DMS79 treated with DMSO at 0.1 percent for 48 hours (cell line): Measurements from ENCODE around the gene FARP2.

Experiments
- DNase-seq: peaks from one replicate; lab custom pipeline; 2025; lab: John Stamatoyannopoulos, UW

Gene FARP2

GRCh38 chr2:241456546-241456945, 100.5 kb downstream of the FARP2 start:
- no peak for DNase-seq

DNA sequence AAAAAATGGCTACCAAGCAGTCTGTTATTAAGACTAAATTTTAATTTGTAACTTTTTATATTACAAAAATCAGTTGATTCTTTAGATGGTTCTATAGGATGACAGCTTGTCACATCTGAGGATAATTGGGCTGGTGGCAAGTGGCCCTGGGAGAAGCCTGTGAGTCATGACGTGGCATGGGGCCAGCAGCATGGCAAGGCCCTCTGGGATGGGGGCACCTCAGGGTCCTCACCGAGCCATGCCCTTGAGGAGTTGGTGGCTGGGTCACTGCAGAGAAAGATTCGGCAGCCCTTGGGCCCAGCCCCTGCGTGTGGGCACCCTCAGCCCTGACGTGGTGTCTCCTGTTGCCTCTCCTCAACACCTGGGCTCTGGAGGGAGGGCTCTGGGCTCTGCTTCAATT, 102.6 kb downstream of the FARP2 start:
- DNase-seq, result no peak

DNA sequence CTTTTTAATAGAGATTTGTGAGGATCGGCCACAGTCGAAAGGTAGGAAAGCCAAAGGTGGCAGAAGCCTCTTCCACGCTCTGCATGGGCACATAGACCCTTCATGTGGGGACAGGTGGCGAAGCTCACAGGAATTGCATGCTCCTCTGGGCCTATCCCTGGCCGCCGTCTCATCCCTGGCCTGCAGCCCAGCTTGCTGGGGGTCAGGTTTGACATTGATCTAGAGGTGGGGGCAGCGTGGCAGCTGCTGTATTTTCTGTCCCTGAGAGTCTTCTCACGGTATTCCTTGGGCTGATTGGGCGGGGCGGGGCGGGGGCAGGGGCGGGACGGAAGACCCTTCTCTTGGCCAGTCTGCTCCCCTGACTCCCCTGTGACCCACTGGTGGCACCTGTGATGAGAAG, 103.4 kb downstream of the FARP2 start:
- no peak for DNase-seq

DNA sequence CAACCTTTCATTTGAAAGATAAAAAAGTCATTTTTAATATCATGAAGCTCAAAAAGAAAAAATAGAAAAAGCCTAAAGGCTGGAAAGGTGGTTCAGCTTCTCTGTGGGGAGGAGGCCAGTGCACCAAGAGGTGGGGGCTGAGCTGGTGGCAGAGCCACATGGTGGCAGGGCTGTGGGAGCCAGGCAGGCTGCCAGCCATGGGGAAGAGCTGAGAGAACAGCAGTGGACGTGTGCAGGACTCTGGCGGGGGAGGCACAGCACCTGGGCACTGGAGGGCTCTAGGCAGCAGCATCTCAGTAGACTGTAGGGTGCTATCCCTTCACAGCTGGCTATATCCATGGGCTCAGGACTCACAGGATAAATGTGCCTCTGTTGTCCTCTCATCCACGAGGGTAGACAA, 104.5 kb downstream of the FARP2 start:
- DNase-seq, result no peak

- DNase-seq, result no peak
These were observed 105.9 kb downstream of the FARP2 start for GRCh38 chr2:241461693-241462677.

GRCh38 chr2:241463276-241464135, 107.4 kb downstream of the FARP2 start:
- no peak for DNase-seq

DNA sequence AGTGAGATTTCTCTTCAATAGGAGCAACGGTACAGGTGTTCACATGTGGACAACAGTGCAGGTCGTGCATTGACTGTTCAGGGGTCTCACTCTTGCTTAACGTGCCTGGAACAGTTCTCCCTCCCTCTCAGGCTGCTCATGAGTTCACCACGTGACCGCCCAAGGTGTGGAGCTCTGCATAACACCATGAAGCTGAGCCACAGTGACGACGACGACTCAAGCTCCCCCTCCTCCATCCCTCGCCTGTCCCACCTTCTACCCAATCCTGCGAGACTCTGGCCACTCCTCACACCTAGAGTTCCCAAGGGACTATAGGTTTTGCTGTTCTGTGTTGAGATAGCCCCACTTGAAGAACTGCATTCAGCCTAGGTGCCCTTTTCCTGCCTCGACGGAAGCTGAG, 109.5 kb downstream of the FARP2 start:
- no peak for DNase-seq

GRCh38 chr2:241466230-241466629, 110.1 kb downstream of the FARP2 start:
- DNase-seq, result no peak

DNA sequence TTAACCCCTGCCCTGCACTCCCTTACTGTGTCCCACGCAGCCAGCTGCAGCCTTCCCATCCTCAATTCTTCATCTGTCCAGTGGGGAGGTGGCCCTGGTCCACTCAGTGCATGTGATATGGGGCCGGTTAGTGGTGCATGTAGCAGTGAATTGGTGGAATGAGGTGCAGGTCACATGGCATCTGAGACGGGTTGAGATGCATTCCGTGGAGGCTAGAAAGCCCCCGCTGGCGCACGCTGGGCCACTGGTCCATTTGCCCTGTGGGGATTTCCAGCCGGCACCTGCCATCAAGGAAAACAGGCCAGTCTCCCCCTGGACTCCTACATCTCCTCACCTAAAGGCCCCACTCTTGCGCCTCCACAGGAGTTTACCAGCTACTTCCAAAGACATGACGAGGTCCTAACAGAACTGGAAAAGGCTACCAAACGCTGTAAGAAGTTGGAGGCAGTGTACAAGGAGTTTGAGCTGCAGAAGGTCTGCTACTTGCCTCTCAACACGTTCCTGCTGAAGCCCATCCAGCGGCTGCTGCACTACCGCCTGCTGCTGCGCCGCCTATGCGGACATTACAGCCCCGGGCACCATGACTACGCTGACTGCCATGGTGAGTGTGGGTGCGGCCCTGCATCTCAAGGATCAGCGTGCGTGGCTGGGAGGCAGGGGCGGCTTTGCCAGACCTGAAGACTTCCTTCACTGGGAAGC, 111.8 kb downstream of the FARP2 start:
- no peak for DNase-seq

DNA sequence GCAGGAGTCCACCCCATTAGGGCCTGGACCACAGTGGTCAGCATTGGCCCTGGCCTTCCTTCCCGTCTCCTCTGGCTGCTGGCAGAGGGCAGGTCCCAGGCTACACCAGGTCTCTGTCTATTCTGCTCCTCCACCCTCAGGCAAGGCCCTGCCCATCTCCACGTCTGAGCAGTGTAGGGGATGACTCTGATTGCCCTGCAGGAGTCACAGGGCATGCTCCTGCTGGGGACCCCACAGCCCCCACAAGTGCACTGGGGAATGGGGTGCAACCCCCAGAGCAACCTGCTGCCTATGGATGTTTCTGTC, 112.3 kb downstream of the FARP2 start:
- DNase-seq, result no peak

- DNase-seq, result no peak
These were observed 113.7 kb downstream of the FARP2 start for GRCh38 chr2:241469746-241470145.

DNA sequence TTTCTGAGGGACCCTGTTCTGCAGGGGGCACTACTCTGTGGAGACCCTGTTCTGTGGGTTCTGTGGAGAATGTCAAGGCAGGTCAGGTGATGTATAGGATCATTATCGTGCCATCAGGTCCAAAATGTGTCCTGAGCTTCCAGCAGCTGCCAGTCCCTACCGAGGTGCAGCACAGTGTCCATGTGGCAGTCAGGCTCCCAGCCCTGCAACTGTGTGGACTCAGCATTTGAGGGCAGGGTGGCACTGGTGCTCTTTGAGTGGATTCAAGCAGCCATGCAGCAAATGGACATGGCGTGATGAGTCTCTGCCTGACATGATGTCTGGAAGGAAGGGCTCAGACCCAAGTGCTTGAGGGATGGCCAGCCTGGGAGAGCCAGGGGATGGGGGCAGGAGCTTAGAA, 117.3 kb downstream of the FARP2 start:
- no peak for DNase-seq

DNA sequence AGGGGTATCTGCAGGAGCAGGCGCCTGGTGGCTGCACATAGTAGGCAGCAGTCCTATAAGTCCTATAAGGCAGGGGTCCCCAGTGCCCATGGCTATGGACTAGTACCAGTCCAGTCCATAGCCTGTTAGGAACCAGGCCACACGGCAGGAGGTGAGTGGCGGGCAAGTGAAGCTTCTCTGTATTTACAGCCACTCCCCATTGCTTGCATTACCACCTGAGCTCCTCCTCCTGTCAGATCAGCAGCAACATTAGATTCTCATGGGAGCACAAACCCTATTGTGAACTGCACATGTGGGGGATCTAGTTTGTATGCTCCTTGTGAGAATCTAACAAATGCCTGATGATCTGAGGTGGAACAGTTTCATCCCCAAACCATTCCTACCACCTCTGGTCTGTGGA, 119.2 kb downstream of the FARP2 start:
- no peak for DNase-seq

DNA sequence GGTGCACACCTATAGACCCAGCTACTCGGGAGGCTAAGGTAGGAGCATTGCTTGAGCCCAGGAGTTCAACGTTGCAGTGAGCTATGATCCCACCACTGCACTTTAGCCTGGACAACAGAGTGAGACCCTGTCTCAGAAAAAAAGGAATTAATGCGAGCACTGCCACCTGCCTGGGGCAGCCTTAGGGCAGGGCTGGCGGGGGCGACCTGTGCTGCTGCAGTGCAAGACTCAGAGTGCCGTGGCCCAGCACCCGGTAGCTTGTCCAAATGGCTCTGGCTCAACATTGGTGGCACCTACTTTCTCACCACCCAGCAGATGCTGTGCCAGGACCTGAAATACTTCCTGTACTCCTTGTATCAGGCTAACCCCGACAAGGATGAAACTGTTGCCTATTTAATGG, 122.1 kb downstream of the FARP2 start:
- DNase-seq, result no peak

GRCh38 chr2:241479026-241479898, 123.2 kb downstream of the FARP2 start:
- no peak for DNase-seq

GRCh38 chr2:241481687-241482086, 125.6 kb downstream of the FARP2 start:
- DNase-seq, result no peak

DNA sequence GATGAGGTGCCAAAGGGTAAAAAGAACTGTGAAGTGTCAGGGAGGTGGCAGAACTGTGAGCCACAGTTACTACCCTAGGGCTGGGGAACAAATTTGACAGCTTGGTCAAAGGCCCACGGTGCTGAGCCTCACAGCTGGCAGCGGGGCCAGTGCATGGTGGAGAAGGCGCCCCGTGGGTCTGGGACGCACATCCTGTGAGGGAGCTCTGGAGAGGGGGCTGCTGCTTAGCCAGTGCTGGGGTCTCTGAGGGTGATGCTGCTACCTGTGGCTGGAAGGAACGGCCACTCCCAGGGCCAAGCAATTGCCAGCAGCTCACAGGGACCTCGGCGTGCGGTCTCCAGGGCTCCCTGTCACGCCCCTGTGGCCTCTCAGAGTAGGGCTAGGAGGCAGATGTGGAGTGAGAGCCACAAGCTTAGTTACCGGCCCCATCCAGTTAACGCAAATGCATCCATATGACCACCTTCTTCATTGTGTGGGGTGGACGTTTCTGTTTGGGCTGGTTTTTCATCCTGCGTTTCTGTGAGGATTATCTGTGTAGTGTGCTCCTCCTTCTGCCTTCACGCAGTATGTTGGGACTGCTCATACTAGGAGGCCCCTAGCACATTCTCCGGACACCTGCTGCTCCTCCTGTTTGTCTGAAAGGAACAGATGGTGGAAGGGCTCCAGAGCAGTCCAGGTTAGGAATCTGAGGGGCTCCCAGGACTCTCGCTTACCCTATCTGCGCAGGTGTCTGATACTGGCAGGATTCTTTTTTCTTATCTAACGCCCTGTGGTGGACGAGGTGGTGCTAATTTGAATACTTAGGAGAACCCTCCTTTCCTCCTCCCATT, 126.3 kb downstream of the FARP2 start:
- DNase-seq, result no peak

DNA sequence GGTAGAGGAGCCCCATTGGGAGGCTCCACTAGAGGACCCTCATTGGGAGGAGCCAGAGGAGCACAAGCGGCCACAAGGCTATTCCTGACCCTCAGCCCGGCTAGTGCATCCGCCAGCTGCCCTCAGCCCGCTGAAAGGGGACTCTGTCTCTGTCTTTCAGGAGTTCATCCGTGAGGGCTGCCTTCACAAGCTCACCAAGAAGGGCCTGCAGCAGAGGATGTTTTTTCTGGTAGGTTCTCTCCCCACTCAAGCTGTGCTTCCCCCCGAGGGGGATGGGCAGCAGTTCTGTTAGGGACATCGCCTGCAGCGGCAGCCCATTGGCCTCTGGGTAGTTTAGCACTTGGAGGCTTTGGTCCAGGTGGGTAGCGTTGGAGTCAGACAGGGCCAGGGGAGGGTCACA, 127.2 kb downstream of the FARP2 start:
- no peak for DNase-seq

GRCh38 chr2:241485172-241485911, 129.3 kb downstream of the FARP2 start:
- no peak for DNase-seq

DNA sequence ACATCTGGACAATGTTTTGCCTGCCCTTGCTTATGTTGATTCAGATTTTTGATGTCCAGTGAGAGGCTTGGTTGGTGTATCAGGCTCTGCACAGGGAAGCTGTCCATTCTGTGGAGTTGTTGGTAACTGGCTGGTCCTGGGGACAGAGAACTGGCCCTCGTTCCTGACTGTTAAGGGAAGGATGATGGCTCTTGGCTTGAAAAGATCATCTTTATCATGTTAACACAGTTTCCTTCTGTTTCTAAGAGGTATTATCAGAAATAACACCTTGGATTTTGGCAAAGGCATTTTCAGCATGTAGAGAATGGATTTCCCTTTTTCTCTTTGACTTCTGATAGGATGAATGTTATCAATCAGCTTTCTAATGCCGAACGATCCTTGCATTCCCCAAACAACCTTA, 133.0 kb downstream of the FARP2 start:
- DNase-seq, result no peak
